HepG2 (cell line): ENCODE data around the gene C9orf50. TPM values are rescaled to one million over a fixed set of nuclear protein-coding genes. Genes with fewer than 3 reads are reported as not detected.

Experiments used
- AGO1 ChIP-seq: fragments of 200-400 bp; formaldehyde crosslinking; IDR thresholded peaks from 2 replicates; pipeline ENCODE4 v1.6.1; 2017; ENCODE audit warnings: mild to moderate bottlenecking, low read depth, low read length, moderate library complexity; ENCODE audit not compliant: poor library complexity, severe bottlenecking
- AHDC1 ChIP-seq: sonication (generic); formaldehyde crosslinking; IDR thresholded peaks from 2 replicates; pipeline ENCODE4 v1.5.1; 2020; ENCODE audit warnings: mild to moderate bottlenecking, missing genetic modification reagents, borderline replicate concordance
- ARNT2 ChIP-seq: sonication (generic); formaldehyde crosslinking; IDR thresholded peaks from 2 replicates; pipeline ENCODE4 v1.8.0; 2022; ENCODE audit warnings: mild to moderate bottlenecking, low read depth, missing genetic modification reagents, moderate library complexity
- DNMT1 ChIP-seq: sonication (generic); formaldehyde crosslinking; IDR thresholded peaks from 2 replicates; pipeline ENCODE4 v1.5.1; 2020; ENCODE audit warnings: mild to moderate bottlenecking, missing genetic modification reagents
- FOSL2 ChIP-seq: sonication (generic); formaldehyde crosslinking; IDR thresholded peaks from 2 replicates; pipeline ENCODE4 v1.4.0; 2020; ENCODE audit warnings: missing genetic modification reagents
- NONO ChIP-seq, 2 experiments: fragments of 450-650 bp in 1 of 2; sonication (generic) in 1 of 2; formaldehyde crosslinking in 1 of 2; IDR thresholded peaks in 1 of 2; conservative IDR thresholded peaks in 1 of 2; 2 replicates each; pipeline versions ENCODE4 v1.6.1 to v1.8.0; 2017 to 2022; ENCODE audit warnings: mild to moderate bottlenecking in 1 of 2, missing genetic modification reagents in 1 of 2, moderate library complexity in 1 of 2
- SRY ChIP-seq: sonication (generic); formaldehyde crosslinking; IDR thresholded peaks from 2 replicates; pipeline ENCODE4 v1.8.0; 2022; ENCODE audit warnings: mild to moderate bottlenecking, missing genetic modification reagents
- TFDP2 ChIP-seq: sonication (generic); formaldehyde crosslinking; IDR thresholded peaks from 2 replicates; pipeline ENCODE4 v1.4.0; 2020; ENCODE audit warnings: missing genetic modification reagents
- ZFP91 ChIP-seq: sonication (generic); formaldehyde crosslinking; IDR thresholded peaks from 2 replicates; pipeline ENCODE4 v1.9.0; 2022; ENCODE audit warnings: missing genetic modification reagents, mild to moderate bottlenecking, borderline replicate concordance
- ZIK1 ChIP-seq: sonication (generic); formaldehyde crosslinking; IDR thresholded peaks from 2 replicates; pipeline ENCODE4 v1.5.0; 2020; ENCODE audit warnings: mild to moderate bottlenecking, low read depth, missing genetic modification reagents, borderline replicate concordance
- ZNF253 ChIP-seq: sonication (generic); formaldehyde crosslinking; IDR thresholded peaks from 2 replicates; pipeline ENCODE4 v1.8.0; 2022; ENCODE audit warnings: mild to moderate bottlenecking, missing genetic modification reagents, borderline replicate concordance
- ZSCAN25 ChIP-seq: sonication (generic); formaldehyde crosslinking; IDR thresholded peaks from 2 replicates; pipeline ENCODE4 v1.8.0; 2022; ENCODE audit warnings: mild to moderate bottlenecking, missing genetic modification reagents
- ZSCAN5A ChIP-seq: sonication (generic); formaldehyde crosslinking; IDR thresholded peaks from 2 replicates; pipeline ENCODE4 v1.8.0; 2022; ENCODE audit warnings: mild to moderate bottlenecking, missing genetic modification reagents, borderline replicate concordance
- polyA plus RNA-seq, 8 experiments: library from polyadenylated mRNA; depleted of rRNA in 3 of 8; stranded (reverse) in 7 of 8; unstranded in 1 of 8; fragments of >200 nt; fragmentation: Illumina TruSeq in 4 of 8; extraction: Trizol in 4 of 8; gene quantifications; 2 replicates each; pipeline versions ENCODE4 v1.2.1 to v1.2.3, GENCODE V29; 2011 to 2016; ENCODE audit warnings: low read depth in 4 of 8, missing spikeins in 1 of 8, mixed read lengths in 1 of 8; ENCODE audit not compliant: insufficient read depth in 1 of 8
- total RNA-seq, 5 experiments: library from RNA; depleted of rRNA; stranded (reverse); fragments of >200 nt; fragmentation: Illumina TruSeq; extraction: Trizol; gene quantifications; 2 replicates each; pipeline ENCODE4 v1.2.3, GENCODE V29; 2016; ENCODE audit warnings: low read depth in 1 of 5
- TF ChIP-seq, protein P1 (sequence below): sonication (generic); formaldehyde crosslinking; IDR thresholded peaks from 2 replicates; pipeline ENCODE4 v1.5.0; 2020; ENCODE audit warnings: mild to moderate bottlenecking, missing genetic modification reagents, moderate library complexity

The C9orf50 gene
- total and polyA plus RNA-seq, 2 of the 13 experiments (the other 11 are each of a cell fraction or from before 2014, with no cell fraction given): not detected

DNA sequence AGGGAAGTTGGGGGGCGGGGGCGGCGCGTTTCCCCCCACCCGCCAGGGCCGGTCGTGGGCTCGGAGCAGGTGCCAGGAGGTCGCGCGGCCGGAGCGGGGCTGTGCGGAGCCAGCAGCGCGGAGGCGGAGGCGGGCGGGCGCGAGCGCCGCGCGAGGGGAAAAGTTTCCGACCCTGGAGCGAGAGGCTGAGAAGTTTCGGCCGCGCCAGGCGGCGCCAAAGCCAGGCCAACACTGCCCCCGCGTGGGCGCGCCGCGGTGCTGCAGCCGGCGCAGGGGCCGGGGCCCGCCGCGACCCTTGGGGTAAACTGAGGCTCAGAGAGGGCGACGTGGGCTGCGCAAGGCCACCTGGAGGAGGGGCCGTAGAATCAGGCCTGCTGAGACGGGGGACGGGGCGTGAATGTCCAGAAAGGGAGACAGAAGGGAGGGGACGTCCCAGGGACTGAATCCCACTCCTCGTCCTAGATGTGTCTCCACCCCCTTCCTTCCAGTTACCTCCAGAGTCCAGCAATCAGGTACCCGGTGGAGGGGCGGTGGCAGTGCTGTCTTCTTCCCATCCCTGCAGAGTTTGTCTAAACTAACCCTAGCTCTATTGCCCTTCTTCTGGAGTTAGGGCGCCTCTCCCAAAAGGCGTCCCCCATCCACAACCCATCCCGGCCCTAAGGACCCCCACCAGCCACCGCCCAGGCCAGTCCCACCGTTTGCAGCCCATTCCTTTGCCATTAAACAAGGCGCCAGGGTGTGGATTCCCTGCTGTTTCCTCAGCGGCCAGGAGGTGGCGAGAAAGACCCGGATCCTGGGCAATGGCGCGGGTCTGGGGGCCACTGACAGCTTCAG, 10.2 kb downstream of the C9orf50 start (continued):
- TF ChIP-seq, protein P1, sequence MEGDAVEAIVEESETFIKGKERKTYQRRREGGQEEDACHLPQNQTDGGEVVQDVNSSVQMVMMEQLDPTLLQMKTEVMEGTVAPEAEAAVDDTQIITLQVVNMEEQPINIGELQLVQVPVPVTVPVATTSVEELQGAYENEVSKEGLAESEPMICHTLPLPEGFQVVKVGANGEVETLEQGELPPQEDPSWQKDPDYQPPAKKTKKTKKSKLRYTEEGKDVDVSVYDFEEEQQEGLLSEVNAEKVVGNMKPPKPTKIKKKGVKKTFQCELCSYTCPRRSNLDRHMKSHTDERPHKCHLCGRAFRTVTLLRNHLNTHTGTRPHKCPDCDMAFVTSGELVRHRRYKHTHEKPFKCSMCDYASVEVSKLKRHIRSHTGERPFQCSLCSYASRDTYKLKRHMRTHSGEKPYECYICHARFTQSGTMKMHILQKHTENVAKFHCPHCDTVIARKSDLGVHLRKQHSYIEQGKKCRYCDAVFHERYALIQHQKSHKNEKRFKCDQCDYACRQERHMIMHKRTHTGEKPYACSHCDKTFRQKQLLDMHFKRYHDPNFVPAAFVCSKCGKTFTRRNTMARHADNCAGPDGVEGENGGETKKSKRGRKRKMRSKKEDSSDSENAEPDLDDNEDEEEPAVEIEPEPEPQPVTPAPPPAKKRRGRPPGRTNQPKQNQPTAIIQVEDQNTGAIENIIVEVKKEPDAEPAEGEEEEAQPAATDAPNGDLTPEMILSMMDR (CRISPR knock-in tag): peak; percentile 81
- peak; percentile 11; the same call in 1 of the 2 replicates for TF ChIP-seq TFDP2 (CRISPR knock-in tag)
- no peak for TF ChIP-seq NONO (IDR thresholded peaks at IDR 0.05)
- peak; percentile 26; the same call in 1 of the 2 replicates for TF ChIP-seq NONO (CRISPR knock-in tag; conservative IDR thresholded peaks at IDR 0.05)
- 0 out of 2 replicates have a peak, but pooled peaks have one; percentile 2 for TF ChIP-seq FOSL2 (CRISPR knock-in tag)
- TF ChIP-seq AGO1: peak; percentile 78
- TF ChIP-seq ZIK1: peak; percentile 35; the same call in 1 of the 2 replicates
- peak; percentile 80 for TF ChIP-seq ARNT2 (CRISPR knock-in tag)
- peak; percentile 76; the same call in 1 of the 2 replicates for TF ChIP-seq ZSCAN25 (CRISPR knock-in tag)
- 0 out of 2 replicates have a peak, but pooled peaks have one; percentile 20 for TF ChIP-seq AHDC1 (CRISPR knock-in tag)
- no peak for TF ChIP-seq SRY
- 0 out of 2 replicates have a peak, but pooled peaks have one; percentile 48 for TF ChIP-seq ZSCAN5A (CRISPR knock-in tag)
- 0 out of 2 replicates have a peak, but pooled peaks have one; percentile 13 for TF ChIP-seq DNMT1 (CRISPR knock-in tag)
- peak; percentile 30 for TF ChIP-seq ZFP91 (CRISPR knock-in tag)
- TF ChIP-seq ZNF253 (CRISPR knock-in tag): no peak
